ENCODE data around the gene CTDSPL.

- TF ChIP-seq ZNF70 (CRISPR knock-in tag; IDR thresholded peaks at IDR 0.05) (no peak), PPARA (CRISPR knock-in tag; IDR thresholded peaks at IDR 0.05; ENCODE audit: borderline replicate concordance) (no peak), SNAI2 (CRISPR knock-in tag; IDR thresholded peaks at IDR 0.05) (no peak), BACH2 (CRISPR knock-in tag; IDR thresholded peaks at IDR 0.05; ENCODE audit: borderline replicate concordance) (no peak), RARB (CRISPR knock-in tag; IDR thresholded peaks at IDR 0.05) (no peak), PATZ1 (CRISPR knock-in tag; IDR thresholded peaks at IDR 0.05; ENCODE audit: borderline replicate concordance) (no peak), CSRNP3 (CRISPR knock-in tag; IDR thresholded peaks at IDR 0.05) (no peak), CREB5 (CRISPR knock-in tag; IDR thresholded peaks at IDR 0.05; ENCODE audit: low read depth) (no peak), TOX (CRISPR knock-in tag; IDR thresholded peaks at IDR 0.05; ENCODE audit: borderline replicate concordance) (no peak), OSR1 (CRISPR knock-in tag; IDR thresholded peaks at IDR 0.05) (no peak)
Observed at GRCh38 chr3:38018296-38019266, 156.9 kb downstream of the CTDSPL start.

Measured in SK-N-SH treated with all-trans-retinoic acid at 6 μM for 48 hours (cell line).